Stimulated activated CD4-positive, alpha-beta T cell treated with anti-CD3 and anti-CD28 coated beads, Interleukin-4, amount 100 ng/mL, for 1 hour (primary cell): ENCODE data around the gene THTPA.
"Not testable (repeated sequence)": the region's sequence is repeated elsewhere in the genome, so short reads cannot be mapped to it uniquely, and the experiment has no call there.

Experiments
- DNase-seq: peaks from one replicate; pipeline ENCODE4 v3.0.0-alpha.2; 2020

The THTPA gene

DNA sequence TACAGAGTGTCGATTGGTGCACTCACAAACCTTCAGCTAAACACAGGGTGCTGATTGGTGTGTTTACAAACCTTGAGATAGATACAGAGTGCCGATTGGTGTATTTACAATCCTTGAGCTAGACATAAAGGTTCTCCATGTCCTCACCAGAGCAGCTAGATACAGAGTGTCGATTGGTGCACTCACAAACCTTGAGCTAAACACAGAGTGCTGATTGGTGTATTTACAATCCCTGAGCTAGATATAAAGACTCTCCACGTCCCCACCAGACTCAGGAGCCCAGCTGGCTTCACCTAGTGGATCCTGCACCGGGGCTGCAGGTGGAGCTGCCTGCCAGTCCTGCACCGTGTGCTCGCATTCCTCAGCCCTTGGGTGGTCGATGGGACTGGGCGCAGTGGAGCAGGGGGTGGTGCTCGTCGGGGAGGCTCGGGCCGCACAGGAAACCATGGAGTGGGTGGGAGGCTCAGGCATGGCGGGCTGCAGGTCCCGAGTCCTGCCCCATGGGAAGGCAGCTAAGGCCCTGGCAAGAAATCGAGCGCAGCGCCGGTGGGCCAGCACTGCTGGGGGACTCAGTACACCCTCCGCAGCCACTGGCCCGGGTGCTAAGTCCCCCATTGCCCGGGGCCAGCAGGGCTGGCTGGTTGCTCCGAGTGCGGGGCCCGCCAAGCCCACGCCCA lies 28.6 kb downstream of the THTPA start:
- DNase-seq, result not testable (repeated sequence)

DNA sequence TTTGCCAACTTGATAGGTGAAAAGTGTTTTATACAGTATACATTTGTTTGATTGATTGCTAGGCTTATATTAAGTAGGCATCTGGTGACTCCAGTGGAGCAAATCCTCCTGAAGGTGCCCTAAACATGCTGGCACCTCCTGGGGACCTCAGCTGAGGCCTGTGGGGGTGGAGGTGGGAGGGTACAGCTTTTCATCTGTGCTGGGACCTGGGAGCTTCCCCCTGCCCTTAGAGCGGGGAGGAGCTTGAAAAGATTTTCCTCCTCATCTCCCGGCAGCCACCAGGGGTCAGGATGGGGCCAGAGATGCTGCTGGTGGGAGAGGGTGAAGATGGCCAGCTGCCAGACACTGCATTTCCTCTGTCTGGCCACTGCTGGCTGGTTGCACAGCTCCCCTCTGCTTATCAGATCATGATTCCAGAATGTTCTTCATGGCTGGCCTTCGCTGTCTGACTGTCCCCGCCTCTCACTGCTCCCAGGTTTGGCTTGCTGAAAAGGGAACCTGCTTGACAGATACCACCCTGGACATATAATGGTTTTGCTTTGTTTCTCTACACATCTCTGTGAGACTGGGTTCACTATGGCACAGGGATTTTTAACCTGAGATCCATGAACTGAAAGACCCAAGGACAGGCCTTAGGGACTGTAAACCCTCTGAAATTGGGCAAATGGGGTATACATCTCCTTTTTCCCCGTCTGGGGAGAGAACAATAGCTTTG lies 33.0 kb downstream of the THTPA start:
- DNase-seq, result peak; percentile 73

DNA sequence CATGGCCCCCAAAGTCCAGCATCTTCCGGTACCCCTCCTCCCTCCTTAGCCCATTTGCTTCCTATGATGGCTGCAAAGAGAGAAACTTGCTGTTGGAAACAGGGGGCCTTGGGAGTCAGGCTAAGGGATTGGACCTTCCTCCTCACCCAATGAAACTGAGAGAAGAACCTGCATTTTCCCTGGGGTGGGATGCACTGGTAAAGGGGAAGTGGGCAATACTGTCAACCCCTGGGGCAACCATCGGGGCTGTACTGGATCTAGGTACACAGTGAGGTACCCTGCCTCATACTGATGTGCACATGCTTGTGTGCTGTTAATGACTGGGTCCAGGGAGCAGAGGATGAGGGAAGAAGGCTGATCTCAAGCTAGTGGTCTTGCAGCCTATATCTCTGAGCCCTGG lies 33.5 kb downstream of the THTPA start:
- no peak for DNase-seq

DNA sequence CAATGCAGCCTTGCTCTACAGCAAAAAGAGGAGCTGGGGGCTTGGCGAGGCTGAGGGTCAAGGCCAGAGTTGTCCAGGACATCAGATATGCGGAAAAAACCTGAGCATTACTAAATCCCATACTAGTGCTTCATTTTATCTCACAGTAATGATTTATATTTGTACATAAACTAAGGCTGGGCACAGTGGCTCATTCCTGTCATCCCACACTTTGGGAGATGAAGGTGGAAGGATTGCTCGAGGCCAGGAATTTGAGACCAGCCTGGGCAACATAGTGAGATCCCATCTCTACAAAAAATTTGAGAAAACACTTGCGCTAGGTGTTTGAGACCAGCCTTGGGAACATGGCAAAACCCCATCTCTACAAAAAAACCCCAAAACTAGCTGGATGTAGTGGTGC lies 34.1 kb downstream of the THTPA start:
- DNase-seq, result no peak

DNA sequence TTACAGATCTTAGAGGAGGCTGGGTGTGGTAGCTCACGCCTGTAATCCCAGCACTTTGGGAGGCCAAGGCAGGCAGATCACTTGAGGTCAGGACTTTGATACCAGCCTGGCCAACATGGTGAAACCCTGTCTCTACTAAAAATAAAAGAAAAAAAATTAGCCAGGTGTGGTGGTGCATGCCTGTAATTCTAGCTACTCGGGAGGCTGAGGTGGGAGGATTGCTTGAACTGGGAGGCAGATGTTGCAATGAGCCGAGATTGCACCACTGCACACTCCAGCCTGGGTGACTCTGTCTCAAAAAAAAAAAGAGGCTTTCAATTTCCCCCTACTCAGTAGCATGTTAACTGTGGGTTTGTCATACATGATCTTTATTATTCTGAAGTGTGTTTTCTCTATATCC lies 38.1 kb downstream of the THTPA start:
- not testable (repeated sequence) for DNase-seq

DNA sequence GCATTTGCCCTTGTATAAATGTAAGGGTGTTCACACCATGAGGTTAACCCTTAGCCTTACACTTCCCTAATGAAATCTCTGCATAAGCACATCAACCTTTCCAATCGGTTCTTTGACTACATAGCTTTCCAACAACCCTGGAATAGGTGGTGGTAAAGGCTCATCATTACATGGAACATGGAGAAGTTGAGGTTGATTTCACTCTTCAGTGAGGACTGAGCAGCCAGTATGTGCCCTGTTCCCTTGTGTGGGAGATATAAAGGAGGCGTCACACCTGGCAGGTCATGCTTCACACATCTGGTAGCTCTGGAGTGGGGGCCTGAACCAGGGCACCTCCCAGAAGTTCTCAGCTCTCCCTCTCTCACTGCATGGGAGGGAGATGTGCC lies 44.2 kb downstream of the THTPA start:
- DNase-seq, result no peak

DNA sequence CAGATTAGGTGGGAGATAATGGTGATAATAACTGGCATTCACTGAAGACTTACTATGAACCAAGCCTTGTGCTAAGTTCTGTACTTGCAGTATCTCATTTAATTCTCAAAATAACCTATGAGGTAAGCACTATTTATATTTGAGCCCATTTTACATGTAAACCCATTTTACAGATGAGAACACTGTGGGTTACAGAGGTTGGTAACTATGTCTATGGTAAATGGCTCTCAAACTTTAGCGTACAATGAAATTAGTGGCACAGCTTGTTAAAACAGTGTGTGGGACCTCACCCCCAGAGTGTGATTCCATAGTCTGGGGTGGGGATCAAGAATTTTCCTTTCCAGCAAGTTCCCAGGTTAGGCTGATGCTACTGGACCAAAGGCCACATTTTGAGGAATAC lies 44.7 kb downstream of the THTPA start:
- DNase-seq, result no peak

DNA sequence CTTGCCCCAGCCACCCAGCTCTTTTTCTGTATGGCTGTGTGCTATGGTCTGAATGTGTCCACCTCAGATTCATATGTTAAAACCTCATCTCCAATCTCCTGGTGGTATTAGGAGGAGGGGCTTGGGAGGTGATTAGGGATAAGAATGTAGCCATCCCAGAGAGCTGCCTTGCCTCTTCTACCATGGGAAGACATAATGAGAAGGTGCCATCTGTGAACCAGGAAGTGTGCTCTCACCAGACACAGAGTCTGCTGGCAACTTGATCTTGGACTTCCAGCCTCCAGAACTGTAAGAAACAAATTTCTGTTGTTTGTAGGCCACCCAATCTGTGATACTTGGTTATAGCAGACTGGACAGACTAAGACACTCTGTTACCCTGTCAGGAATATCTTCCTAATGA lies 45.4 kb downstream of the THTPA start:
- DNase-seq, result no peak

DNA sequence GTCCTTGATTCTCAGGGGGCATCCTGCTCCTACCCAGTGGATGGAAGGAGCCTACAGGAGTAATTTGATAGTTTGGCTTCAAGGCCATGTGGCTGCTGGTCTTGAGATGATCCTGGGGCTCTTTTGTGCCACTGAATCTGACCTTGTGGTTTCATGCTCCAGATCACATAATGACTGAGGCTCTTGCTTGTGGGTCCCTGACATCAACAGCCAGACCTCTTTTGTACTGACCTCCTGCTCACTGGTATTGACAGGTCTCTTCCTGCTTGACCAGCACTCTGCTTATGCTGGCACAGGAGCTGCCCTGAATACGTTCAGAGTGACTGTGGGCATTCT lies 45.7 kb downstream of the THTPA start:
- DNase-seq, result no peak

DNA sequence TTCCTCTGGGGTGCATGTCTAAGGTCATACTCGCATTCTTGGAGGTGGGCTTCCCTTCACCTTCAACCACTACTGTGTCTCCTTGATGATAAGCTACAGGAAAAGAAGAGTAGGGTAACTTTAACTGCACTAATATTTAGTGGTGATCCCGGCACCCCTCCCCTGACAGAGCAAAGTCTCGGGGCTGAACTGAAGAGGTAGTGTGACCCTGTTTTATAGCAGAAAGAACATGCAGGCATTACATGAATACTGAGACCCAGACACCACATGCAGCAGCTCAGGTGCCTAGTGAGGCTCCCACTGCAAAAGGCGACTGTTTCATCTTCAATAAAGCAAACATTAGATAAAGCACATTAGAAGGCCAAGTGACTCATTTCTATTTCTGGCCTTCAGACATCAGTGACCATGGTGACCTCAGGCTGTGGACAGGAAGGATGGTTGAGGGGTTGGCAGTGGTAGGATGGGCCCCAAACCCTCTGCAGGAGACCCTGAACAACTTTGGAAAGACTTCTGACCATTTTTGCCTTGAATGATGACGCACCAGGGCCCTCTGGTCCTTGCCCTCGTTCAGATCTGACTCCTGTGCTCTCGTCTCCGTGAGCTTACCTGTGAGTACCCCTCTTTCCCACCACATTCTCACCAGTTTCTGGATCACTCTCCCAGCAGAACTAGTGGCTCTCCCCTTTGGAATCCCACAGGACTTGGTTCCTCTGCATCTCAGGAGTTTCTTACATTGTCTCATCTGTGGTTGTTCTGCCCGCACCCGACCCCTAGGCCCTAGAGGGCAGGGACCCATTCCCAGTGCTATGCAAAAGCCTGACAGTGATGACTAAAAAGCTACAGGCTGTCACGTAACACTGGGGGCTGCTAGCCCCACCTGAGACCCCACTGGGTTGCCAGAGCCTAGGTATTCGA lies 46.4 kb downstream of the THTPA start:
- DNase-seq, result no peak

DNA sequence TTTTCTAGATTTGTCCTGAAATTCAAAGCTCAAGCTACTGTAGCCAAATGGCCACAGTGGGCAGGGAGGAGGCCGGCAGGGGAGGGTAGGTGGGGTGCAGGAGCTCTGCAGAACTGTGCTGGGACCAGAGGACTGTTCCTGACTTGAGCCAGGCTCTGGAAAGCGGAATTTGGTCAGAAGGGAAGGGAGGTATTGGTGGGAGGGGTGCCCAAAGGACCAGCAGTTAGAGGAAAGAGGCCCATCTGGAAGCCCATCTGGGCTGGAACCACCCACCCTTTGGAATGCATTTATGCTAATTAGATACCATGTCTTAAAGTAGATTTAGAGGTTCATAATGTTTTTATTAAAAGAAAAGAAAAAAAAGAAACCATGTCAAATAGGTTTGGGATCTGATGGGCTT lies 47.0 kb downstream of the THTPA start:
- DNase-seq, result no peak

DNA sequence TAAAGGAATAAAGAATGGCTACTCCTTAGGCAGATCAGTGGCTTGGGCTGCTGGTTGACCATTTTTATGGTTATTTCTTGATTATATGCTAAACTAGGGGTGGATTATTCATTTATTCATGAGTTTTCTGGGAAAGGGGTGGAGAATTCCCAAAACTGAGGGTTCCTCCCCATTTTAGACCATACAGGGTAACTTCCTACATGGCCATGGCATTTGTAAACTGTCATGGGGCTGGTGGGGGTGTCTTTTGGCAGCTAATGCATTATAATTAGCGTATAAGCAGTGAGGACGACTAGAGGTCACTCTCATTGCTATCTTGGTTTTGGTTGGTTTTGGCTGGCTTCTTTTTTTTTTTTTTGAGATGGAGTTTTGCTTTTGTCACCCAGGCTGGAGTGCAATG lies 48.1 kb downstream of the THTPA start:
- no peak for DNase-seq

DNA sequence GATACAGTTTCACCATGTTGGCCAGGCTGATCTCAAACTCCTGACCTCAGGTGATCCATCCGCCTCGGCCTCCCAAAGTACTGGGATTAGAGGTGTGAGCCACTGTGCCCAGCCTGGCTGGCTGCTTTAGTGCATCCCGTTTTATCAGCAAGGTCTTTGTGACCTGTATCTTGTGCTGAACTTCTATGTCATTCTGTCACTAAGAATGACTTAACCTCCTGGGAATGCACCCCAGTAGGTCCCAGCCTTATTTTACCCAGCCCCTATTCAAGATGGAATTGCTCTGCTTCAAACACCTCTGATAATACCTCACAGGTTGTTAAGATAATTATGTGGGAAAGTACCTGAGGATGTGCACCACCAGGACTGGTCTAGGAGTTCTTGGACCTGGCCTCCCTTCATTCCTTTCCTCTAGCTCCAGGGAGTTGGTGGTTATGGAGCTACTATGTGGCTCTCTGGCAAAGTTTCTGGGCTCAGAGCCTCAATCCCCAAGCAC lies 48.7 kb downstream of the THTPA start:
- no peak for DNase-seq

DNA sequence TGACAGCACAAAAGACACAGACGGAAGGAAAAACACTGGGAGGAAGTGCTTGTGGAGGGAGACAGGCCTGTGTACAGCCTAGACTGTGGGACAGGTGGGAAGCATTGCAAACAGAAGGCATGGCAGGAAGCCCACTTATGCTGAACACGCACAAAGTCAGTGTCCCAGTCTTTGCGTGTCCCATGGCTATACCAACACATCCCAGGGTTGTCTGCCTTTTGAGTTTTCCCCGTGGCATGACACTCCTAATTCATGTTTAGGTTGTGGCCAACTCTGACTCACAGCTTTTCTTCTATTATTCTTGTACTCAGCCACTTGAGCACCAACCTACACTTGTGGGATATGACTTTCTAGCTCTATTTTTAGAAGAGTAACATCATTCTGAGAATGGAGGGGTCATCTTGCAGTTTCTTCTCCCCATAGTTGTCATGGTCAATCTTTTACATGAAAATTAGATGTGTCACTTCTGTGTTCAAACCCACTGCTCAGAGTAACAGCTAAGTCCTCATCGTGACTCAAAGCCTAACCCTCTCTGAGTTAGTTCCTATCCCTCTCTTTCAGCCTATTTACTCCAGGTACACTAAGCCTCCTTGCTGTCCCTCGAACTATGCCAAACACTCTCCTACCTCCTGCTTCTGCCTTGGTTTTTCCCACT lies 50.0 kb downstream of the THTPA start:
- DNase-seq, result no peak

DNA sequence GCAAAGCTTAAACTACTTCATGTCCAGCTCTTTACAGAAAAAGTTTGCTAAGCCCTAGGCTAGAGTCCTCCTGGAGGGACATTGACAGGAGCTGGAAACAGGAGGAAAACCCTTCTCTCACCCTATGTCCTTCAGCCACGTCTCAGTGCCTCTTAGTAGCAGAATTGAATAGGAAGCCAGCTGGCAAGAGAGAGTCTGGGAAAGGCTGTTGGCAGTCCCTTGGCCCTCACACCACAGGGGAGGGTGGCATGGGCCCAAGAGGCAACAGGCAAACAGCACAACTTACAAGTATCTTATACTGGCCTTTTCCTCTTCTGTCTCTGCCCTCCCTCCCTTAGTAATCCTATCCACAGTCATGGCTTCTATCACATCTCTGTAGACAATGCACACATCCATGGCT lies 52.4 kb downstream of the THTPA start:
- no peak for DNase-seq

DNA sequence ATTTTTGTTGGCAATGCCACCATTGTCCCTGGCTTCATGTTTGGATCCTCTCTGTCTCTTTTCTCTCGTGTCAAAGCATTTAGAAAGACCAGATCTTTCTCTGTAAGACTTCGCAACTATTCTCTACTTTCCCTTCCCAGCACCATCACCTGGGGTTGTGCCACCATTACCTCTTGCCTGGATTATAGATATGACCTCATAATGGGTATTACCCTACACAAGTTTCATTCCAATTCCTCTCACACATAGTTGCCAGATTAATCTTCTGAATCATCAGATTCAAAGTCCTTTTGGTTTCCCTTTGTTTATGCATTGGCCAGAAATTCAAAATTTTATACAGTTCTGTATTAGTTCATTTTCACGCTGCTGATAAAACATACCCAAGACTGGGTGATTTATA lies 52.9 kb downstream of the THTPA start:
- no peak for DNase-seq

DNA sequence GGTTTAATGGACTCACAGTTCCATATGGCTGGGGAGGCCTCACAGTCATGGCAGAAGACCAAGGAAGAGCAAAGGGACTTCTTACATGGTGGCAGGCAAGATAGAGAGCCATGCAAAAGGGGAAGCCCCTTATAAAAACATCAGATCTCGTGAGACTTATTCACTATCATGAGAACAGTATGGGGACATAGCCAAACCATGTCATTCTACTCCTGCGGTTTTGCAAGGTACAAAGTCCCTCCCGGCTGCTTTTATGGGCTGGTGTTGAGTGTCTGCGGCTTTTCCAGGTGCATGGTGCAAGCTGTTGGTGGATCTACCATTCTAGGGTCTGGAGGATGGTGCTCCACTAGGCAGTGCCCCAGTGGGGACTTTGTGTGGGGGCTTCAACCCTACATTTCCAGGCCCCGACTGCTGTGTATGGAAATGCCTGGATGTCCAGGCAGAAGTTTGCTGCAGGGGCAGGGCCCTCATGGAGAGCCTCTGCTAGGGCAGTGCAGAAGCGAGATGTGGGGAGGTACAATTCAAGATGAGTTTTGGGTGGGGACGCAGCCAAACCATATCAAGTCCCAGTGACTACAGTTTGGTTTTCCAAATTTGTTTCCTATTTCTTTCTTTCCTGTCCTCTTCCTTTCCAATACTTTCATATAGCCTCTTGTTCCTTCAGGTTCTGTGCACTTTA lies 53.5 kb downstream of the THTPA start:
- not testable (repeated sequence) for DNase-seq
